ENCODE data around the gene CASQ1.

The CASQ1 gene

DNA sequence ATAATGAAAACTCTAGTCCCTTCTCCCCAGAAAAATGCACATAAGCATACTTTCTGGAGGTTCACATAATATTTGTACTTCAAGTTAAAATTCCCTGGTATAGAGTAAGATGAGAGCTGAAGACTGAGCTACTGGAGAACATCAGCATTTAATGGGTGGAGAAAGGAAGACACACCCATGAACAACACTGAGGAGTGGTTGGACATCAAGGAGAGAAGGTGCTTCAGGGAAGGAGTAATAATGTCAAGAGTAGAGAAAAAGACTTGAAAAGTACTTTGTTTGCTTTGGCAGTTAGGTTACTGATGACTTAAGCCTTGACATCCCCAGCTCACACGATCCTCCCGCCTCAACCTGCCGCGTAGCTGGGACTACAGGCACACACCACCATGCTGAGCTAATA is 36.7 kb downstream of the CASQ1 start:
- DNase-seq: no peak

DNA sequence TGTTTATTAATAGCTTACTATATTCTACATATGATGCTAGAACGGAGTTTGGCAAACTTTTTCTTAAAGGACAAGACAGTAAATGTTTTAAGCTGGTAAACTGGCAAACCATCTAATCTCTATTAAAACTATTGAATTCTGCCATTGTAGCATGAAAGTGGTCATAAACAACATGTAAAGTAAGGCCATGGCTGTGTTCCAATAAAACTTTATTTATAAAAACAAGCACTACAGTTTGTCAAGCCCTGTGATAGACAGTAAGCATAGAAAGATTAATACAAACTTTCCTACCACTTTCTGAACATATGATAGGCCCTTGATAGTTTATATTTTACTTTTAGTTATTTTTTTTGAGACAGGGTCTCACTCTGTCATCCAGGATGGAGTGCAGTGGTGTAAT is 37.2 kb downstream of the CASQ1 start:
- DNase-seq: no peak

DNA sequence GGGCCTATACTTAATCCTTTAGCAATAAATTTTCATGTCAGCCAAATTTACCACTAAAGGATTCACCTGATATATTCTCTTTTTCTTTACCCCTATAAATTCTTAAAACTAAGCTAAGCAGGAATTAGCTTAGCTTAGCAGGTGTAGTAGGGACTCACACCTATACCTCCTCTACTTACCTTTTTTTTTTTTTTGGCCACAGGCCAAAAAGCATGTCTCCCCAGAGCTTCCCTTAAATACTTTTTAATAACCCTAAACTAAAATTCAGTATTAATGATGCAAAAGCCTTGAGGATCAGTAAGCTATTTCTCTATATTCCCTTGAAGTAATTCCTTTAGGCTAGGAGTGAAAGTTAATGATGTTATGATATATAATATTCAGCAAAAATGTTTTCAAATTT is 38.1 kb downstream of the CASQ1 start:
- DNase-seq: no peak

DNA sequence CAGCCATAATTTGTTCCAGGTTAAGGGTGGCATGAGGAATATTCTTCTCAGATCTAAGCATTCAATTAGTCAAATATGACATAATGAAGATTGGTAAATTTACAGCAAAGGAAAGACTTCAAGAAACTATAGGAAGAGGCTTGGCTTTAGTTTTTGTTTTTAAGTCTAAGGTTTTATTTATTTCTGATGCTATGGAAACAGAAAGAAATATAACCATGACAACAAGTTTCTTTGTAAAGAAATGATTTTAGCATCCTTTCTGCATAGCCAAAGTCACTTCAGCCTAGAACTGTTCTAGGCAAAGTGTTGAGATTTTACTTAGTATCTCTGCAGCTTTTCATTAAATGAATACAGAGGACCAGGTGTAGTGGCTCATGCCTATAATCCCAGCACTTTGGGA is 42.5 kb downstream of the CASQ1 start:
- no peak for DNase-seq

DNA sequence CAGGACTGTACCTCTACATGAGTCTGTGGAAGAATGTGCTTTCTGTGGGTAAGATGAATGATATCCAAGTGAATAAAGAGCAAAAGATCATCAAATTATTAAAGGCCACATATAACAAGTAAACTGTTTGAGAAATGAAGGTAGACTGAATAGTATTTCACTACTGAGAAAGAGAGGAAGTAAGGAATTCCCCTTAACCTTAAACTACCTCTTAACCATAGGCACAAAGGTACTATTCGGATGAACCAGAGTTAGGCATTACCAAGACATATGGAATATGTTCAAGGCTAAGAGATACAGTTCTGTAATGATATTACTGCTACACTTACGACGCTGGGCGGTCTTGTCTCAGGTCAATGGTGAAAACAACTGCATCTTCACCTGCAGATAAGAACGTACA is 46.4 kb downstream of the CASQ1 start:
- DNase-seq: no peak

DNA sequence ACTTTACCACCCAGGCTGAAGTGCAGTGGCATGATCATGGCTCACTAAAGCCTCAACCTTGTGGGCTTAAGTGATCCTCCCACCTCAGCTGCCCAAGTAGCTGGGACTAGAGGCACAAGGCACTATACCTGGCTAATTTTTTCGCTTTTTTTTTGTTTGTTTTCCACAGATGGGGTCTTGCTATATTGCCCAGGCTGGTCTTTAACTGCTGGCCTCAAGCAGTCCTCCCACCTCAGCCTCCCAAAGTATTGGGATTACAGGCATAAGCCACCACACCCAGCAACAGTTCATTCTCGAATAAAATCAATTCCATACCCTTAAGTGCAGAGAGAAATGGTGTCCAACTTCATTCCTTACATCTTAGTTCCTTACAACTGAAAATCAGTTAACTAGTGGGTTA is 47.2 kb downstream of the CASQ1 start:
- DNase-seq: no peak

DNA sequence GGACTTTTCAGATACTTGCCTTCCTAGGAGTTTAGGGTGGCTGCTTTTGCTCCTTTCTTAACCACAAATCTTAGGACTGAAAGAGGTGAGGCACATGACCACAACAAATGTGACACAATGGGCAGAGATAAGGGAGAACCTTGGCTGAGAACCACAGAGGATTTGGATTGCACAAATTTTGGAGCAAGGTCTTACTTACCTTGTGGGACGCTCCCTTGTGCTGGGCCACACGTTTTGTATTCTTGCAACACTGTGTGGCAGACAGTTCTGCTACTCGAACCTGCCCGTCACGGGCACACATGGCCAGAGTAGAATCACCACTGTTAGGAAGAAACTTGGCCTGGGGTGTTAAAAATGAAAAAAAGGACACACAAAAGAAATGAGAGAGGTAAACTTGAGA is 48.0 kb downstream of the CASQ1 start:
- DNase-seq: no peak

DNA sequence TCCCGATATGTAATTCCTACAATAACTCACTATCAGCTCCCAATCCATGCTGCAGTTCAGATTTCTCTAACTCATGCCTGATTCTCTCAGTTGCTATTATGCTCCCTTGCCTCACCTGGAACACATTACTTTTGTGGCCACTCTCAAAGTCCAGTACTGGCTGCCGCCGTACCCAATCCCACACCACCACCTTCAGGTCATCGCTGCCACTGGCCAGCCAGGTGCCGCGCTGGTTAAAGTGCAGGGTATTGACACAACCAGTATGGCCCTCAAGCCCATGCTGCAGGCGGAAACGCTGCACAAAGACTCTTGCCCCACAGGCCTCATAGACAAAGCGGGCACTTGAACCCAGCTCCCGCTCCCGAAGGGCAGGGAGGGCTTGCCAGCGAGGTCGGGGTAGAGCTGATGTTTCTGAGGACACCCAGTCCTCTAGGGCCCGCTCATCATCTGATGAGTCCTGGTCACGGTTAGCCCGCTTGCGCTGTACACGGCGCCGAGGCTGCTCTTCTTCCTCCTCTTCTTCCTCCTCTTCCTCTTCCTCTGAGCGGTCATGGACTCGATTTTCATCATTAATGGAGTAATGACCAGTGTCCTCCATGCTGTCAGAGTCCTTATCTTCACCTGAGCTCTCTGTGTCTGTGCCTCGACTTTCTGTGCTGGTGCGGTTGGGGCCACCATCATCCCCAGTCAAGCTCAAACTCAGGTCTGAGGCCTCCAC is 49.4 kb downstream of the CASQ1 start:
- no peak for DNase-seq

DNA sequence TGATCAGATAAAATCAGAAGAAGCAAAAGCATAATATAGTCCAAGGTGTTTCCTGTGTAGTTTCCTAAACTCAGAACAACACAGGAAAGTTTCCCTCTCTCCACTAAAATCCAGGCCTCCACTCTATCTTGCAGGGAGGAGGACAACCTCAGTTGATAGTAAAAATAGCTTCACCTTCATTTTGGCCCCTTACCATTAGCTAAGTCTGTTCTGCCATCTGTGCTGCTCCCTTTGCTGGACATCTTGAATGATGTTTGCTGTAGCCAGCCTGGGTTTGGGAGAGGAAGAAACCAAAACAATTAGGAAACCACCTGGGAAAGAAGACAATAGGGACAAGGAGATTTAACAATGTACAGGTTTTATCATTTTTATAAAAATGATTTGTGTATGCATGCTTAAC is 53.4 kb downstream of the CASQ1 start:
- DNase-seq: no peak

DNA sequence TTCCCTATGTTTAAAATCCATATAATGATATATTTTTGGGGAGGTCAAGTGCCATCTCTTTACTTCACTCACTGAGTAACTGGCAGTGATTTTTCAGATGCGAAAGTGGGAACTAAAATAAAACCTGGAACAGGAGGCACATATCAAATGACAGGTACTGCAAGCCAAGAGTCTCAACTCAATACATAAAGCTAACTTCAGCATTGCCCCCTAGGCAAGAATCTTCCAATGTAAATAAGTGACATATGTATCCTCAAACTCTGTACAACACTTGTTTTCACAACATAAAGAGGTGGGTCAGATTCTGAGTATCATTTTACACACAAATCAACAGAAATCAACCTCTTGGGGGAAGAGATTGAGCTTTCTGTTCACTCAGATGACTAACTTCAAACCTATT is 53.8 kb downstream of the CASQ1 start:
- DNase-seq: no peak

DNA sequence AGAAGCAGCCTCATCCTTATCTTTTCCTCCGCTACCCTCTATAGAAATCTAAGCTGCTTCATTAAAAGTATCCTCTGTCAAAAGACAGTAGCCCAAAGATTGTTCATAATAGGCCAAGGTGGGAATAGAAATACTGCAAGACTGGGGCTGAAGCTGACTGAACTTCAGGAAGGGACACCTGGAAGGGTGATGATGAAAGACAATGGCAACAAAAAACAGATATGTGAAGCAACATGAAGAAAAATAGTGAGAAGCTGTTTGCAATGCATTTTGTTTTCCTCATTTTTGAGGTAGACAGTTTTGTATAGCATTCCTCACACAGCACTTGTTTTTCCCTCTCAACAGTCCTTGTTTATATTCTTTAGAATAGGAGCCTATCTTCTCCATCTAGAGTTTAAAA is 55.1 kb downstream of the CASQ1 start:
- no peak for DNase-seq

DNA sequence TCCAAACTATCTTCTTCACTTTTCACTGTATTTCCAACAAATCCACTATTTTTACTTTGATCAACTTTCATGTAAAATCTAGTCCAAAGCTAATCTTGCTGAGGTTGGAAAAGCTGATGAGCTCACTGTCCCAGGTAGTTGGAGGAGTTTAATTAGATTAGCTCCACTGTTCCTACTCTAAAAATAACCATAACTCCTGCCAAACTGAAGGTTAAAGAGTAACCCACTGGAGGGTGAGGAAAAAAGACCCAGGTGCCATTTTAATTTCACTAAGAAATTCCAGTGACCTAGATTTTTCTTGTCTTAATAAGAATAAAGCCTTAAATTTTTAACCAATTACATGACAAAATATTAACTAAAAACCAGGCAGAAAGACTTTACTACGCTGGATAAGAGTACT is 56.7 kb downstream of the CASQ1 start:
- no peak for DNase-seq

DNA sequence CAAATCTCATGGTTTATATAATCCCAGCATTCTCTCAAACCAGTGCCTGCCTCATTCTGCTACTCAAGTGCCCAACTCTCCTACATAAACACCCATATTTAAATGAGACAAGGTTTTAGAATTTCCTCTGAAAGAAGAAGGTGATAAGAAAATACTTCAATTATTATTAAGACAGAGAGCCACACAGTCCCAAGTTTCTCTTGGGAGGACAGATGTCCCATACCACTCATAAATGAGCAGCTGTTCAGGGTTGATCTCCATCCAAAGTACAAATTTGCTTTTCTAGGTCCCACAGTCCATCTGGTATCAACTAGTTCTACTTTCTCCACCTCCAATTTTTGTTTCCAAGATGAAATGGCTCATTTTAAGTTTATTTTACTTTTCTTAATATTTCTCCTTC is 60.6 kb downstream of the CASQ1 start:
- DNase-seq: no peak
